Gastrocnemius medialis (tissue), 4 donors: ENCODE data around the gene NECAP2. TPM values are rescaled to one million over a fixed set of nuclear protein-coding genes. Genes with fewer than 3 reads are reported as not detected.
"Not testable (repeated sequence)": the region's sequence is repeated elsewhere in the genome, so short reads cannot be mapped to it uniquely, and the experiment has no call there.

Experiments
- ATAC-seq, 2 donors: fragments of 150-250 bp; one replicate each; pipeline ENCODE4 v1.9.1; 2016
- DNase-seq, 2 donors: peaks; one replicate each; pipeline ENCODE4 v3.0.0-alpha.2; 2019
- H3K27ac ChIP-seq, 4 donors: fragments of 200-600 bp; sonication (generic); 1 replicate in 1 of 4; 2 replicates in 3 of 4; pipeline ENCODE4 v1.5.1; 2016 to 2018; ENCODE audit warnings: mild to moderate bottlenecking in 2 of 4, moderate library complexity in 1 of 4
- H3K27me3 ChIP-seq, 3 donors: fragments of 200-600 bp; sonication (generic) in 2 of 3; 1 replicate in 1 of 3; 2 replicates in 2 of 3; pipeline versions ENCODE4 v1.5.1 to v1.6.0; 2016 to 2019; ENCODE audit warnings: mild to moderate bottlenecking in 1 of 3, moderate library complexity in 1 of 3
- H3K36me3 ChIP-seq, 2 donors: fragments of 200-600 bp; sonication (generic) in 1 of 2; one replicate each; pipeline ENCODE4 v1.5.1; 2017 to 2018
- H3K4me1 ChIP-seq, 2 donors: fragments of 200-600 bp; sonication (generic) in 1 of 2; one replicate each; pipeline ENCODE4 v1.5.1; 2016 to 2017; ENCODE audit warnings: mild to moderate bottlenecking in 2 of 2
- H3K4me3 ChIP-seq, 4 donors: fragments of 200-600 bp; sonication (generic) in 3 of 4; 1 replicate in 1 of 4; 2 replicates in 3 of 4; pipeline ENCODE4 v1.5.1; 2016 to 2019; ENCODE audit warnings: mild to moderate bottlenecking in 2 of 4
- H3K9me3 ChIP-seq, 3 donors: fragments of 200-600 bp; sonication (generic) in 2 of 3; 1 replicate in 1 of 3; 2 replicates in 2 of 3; pipeline ENCODE4 v1.5.1; 2016 to 2019
- in situ Hi-C, 4 donors: fragments of 200-750 bp; cut with MboI; loops; one replicate each; pipeline versions ENCODE4 v1.15.0 to v1.8.0; 2017; ENCODE audit warnings: low sequenced_read_pairs in 4 of 4
- intact Hi-C: fragments of 100-400 bp; cut with DNase I; formaldehyde crosslinking; loops from one replicate; pipeline ENCODE4 v1.15.1; 2023; ENCODE audit warnings: low total_unique reads
- total RNA-seq, 4 donors: library from RNA; depleted of rRNA; stranded (reverse); fragments of >200 nt; gene quantifications; one replicate each; pipeline versions ENCODE4 v1.1.0 to v1.2.3, GENCODE V29; 2016

The NECAP2 gene
- total RNA-seq, 4 donors from 2014 or later: 8.9 to 12.6 (median 10.4) TPM

DNA sequence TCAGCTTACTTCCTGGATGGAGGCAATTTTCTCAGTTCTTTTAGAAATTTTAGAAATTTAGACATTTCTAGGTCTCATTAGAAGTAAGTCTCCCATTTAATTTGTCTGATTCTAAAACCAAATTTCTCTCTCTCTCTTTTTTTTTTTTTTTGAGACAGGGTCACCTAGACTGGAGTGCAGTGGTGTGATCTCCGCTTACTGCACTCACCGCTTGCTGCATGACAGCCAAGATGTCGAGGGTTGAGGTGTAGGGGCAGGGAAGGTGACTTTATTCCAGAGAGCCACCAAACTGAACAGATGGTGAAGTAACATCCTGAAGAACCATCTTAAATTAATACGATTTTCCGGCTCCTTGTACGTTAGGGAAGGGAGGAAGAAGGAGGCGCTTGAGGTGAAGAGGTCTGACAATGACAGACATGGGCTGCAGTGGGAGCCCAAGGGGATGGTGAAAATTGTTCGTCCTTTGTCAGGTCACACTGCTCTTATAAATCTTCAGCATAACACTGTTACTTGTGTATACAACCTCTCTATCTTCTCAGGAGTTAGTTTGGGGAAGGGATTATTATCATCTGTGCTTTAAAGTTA lies 68.4 kb downstream of the NECAP2 start:
- H3K27ac ChIP-seq, ATAC-seq, H3K27me3 ChIP-seq, H3K9me3 ChIP-seq, intact Hi-C loops, DNase-seq, H3K4me3 ChIP-seq, H3K36me3 ChIP-seq: not testable (repeated sequence)
- in situ Hi-C loops: loop anchor here in 1 of 4 donors (25.0 kb wide), 1 partner anchor 128 kb away; no protein-coding TSS in a partner anchor
- H3K4me1 ChIP-seq: peaks cover 3 to 21% of the 10 kb centered on the region in 2 donors

Other genes with a start within 250 kb of the NECAP2 start
- 1 to 10 TPM in 3 of 4 donors, under 1 TPM in 1; 0.68 to 3.0 (median 2.3) TPM for gene ARHGEF19, start 228.1 kb upstream of the NECAP2 start, total RNA-seq
- gene CPLANE2, start 203.5 kb upstream of the NECAP2 start, total RNA-seq: 1 to 10 TPM in 3 of 4 donors, under 1 TPM in 1; 0.46 to 6.3 (median 3.1) TPM
- gene FBXO42, start 88.2 kb upstream of the NECAP2 start, total RNA-seq: 10 to 100 TPM; 23.1 to 32.4 (median 27.2) TPM
- gene SZRD1, start 73.5 kb upstream of the NECAP2 start, total RNA-seq: 100 to 1,000 TPM in 1 of 4 donors, 10 to 100 TPM in 3; 44.1 to 102 (median 83.1) TPM
- gene SPATA21, start 3.3 kb upstream of the NECAP2 start, total RNA-seq: not detected
- gene RNU1-1, start 73.6 kb downstream of the NECAP2 start, total RNA-seq: under 1 TPM in 1 of 4 donors, not detected in 3; under 0.01 TPM
- 10 to 100 TPM in 2 of 4 donors, 1 to 10 TPM in 2; 6.6 to 20.0 (median 11.2) TPM for gene NBPF1, start 172.8 kb downstream of the NECAP2 start, total RNA-seq
- under 1 TPM in 1 of 4 donors, not detected in 3; under 0.01 TPM for gene RNU1-3, start 226.2 kb downstream of the NECAP2 start, total RNA-seq